Esophagus muscularis mucosa (tissue), 3 donors: ENCODE results near the gene THRA.

Source experiments
- CTCF ChIP-seq, 3 experiments: fragments of 200-600 bp in 2 of 3; fragments of 450-650 bp in 1 of 3; sonication (generic) in 2 of 3; IDR thresholded peaks; one replicate each; pipeline ENCODE4 v1.5.1; 2017 to 2019; ENCODE audit warnings: antibody characterized with exemption in 3 of 3, mild to moderate bottlenecking in 2 of 3, moderate library complexity in 1 of 3
- EP300 ChIP-seq: sonication (generic); formaldehyde crosslinking; IDR thresholded peaks from one replicate; pipeline ENCODE4 v1.6.1; 2017; ENCODE audit warnings: antibody characterized with exemption

GRCh38 chr17:40095351-40095943 lies 32.7 kb downstream of the THRA start:
- TF ChIP-seq EP300 (no peak), CTCF (IDR thresholded peaks at IDR 0.05) (no peak)
